D721Med (cell line): ENCODE results near the gene TTI1.

ENCODE experiments used
- DNase-seq: peaks from one replicate; pipeline ENCODE4 v3.0.0; 2011; ENCODE audit warnings: low spot score; ENCODE audit not compliant: insufficient read length
- FAIRE-seq: peaks from 2 replicates; lab custom pipeline; 2011; peaks lifted over from hg19 to GRCh38; lab: Jason Lieb, UNC
- CTCF ChIP-seq: IDR thresholded peaks from 2 replicates; pipeline ENCODE4 v1.5.1; 2012; ENCODE audit warnings: mild to moderate bottlenecking, control low read depth; ENCODE audit not compliant: insufficient read depth; ENCODE audit errors: missing control alignments

Gene TTI1

GRCh38 chr20:37943501-37944455 is 89.5 kb downstream of the TTI1 start:
- TF ChIP-seq CTCF = no peak
- DNase-seq (no peak), FAIRE-seq (no peak)

- FAIRE-seq (no peak), DNase-seq (no peak)
- no peak for TF ChIP-seq CTCF
Observed at GRCh38 chr20:37943033-37943432, 90.2 kb downstream of the TTI1 start.

GRCh38 chr20:37941992-37942391 is 91.3 kb downstream of the TTI1 start:
- DNase-seq (no peak), FAIRE-seq (no peak)
- TF ChIP-seq CTCF = no peak

GRCh38 chr20:37941332-37941731 is 91.9 kb downstream of the TTI1 start:
- FAIRE-seq (no peak), DNase-seq (no peak)
- peak; percentile 18 for TF ChIP-seq CTCF

GRCh38 chr20:37940858-37941257 is 92.4 kb downstream of the TTI1 start:
- TF ChIP-seq CTCF = no peak
- FAIRE-seq = no peak
- DNase-seq = no peak

- TF ChIP-seq CTCF = no peak
- DNase-seq (peak; percentile 90), FAIRE-seq (no peak)
Observed at GRCh38 chr20:37939701-37940560, 93.3 kb downstream of the TTI1 start.

GRCh38 chr20:37938954-37939353 is 94.3 kb downstream of the TTI1 start:
- FAIRE-seq (no peak), DNase-seq (no peak)
- no peak for TF ChIP-seq CTCF
